ENCODE results near the gene TMEM72. TPM values are rescaled to one million over a fixed set of nuclear protein-coding genes. Genes with fewer than 3 reads are reported as not detected.

Gene TMEM72
- polyA plus RNA-seq, 1 donor from 2014 or later, result 1.4 TPM

DNA sequence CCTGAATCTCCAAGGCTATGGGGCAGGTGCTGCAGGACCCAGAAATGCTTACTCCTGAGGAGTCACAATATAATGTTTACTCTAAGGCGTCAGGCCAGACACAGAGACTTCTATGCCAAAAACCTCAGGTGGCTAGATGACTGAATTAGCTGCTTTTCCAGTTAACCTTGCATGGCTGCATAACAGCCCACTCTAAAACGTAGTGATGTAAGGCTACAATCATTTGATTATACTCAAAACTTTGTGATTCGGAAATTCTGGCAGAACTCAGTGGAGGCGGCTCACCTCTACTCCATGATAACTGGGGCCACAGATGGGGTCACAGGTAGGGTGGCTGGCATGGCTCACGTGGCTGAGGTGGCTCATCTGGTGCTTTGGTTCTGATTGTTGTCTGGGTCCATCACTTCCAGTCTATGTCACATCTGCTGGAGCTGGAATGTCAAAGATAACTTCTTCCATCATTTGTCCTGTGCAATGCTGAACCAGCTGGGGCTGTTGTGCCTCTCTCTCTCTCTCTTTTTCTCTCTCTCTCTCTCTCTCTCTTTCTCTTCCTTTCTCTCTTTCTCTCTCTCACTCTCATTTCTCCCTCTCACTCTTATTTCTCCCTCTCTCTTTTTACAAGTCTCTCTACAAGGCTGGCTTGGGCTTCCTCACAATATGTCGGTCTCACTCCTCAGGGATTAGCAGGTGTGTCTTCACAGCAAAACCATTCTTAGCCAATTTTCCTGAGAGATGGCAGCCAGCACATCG is 11.8 kb downstream of the TMEM72 start:
- Histone ChIP-seq H3K36me3 (ENCODE audit: insufficient read depth, low read length) (no peaks in the 10 kb centered on the region), H3K4me2 (ENCODE audit: low read length) (no peak overlapping the region), H3K4me3 (ENCODE audit: low read length) (no peak overlapping the region), H4K20me1 (ENCODE audit: insufficient read depth) (no peaks in the 10 kb centered on the region), H3K9ac (ENCODE audit: low read length) (no peak overlapping the region), H3K79me2 (replicated peaks; ENCODE audit: insufficient read depth, low read length) (no peaks in the 10 kb centered on the region), H3F3A (ENCODE audit: insufficient read depth, low read length, poor library complexity, severe bottlenecking) (no peaks in the 10 kb centered on the region), H3K9me3 (ENCODE audit: low read length) (no peaks in the 10 kb centered on the region), H3K9me2 (ENCODE audit: insufficient read depth, low read length) (no peaks in the 10 kb centered on the region), H3K27ac (ENCODE audit: low read length) (no peak overlapping the region), H3K27me3 (ENCODE audit: insufficient read depth, low read depth, low read length) (no peaks in the 10 kb centered on the region), H2AFZ (ENCODE audit: low read depth, low read length) (no peak overlapping the region)
- no peak for TF ChIP-seq REST (IDR thresholded peaks at IDR 0.05; ENCODE audit: borderline replicate concordance)

DNA sequence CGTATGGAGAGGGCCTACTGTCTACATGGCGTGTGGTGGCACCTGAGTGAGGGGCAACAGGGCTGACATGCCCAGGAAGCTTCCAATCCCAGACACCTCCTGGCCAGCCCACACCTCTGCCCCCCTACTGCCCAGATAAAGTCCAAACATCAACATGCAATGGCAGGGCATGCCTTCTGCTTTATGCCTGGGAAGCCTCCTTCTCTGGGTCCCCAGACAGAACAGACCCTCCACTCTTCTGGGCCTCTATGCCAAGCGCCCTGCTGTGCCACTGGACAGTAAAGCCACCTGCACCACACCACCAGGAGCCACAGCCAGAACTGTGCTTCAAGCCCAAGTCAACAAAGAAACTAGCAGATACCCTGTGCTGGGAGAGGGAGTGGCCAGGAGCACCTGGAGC is 12.5 kb downstream of the TMEM72 start:
- Histone ChIP-seq H3K9ac (ENCODE audit: low read length) (no peak overlapping the region), H4K20me1 (ENCODE audit: insufficient read depth) (no peaks in the 10 kb centered on the region), H3K27me3 (ENCODE audit: insufficient read depth, low read depth, low read length) (no peaks in the 10 kb centered on the region), H3K36me3 (ENCODE audit: insufficient read depth, low read length) (no peaks in the 10 kb centered on the region), H3K79me2 (replicated peaks; ENCODE audit: insufficient read depth, low read length) (no peaks in the 10 kb centered on the region), H3K4me3 (ENCODE audit: low read length) (no peak overlapping the region), H3K9me3 (ENCODE audit: low read length) (no peaks in the 10 kb centered on the region), H3K9me2 (ENCODE audit: insufficient read depth, low read length) (no peaks in the 10 kb centered on the region), H2AFZ (ENCODE audit: low read depth, low read length) (no peak overlapping the region), H3F3A (ENCODE audit: insufficient read depth, low read length, poor library complexity, severe bottlenecking) (no peaks in the 10 kb centered on the region), H3K4me2 (ENCODE audit: low read length) (no peak overlapping the region), H3K27ac (ENCODE audit: low read length) (no peak overlapping the region)
- TF ChIP-seq EP300 (conservative IDR thresholded peaks at IDR 0.05; ENCODE audit: poor library complexity, severe bottlenecking) (no peak), CTCF (IDR thresholded peaks at IDR 0.05; ENCODE audit: poor library complexity, severe bottlenecking) (no peak), EZH2 (IDR thresholded peaks at IDR 0.05; ENCODE audit: borderline replicate concordance, insufficient read depth, low read length, poor library complexity, severe bottlenecking) (no peak), TAF1 (IDR thresholded peaks at IDR 0.05; ENCODE audit: low read depth) (no peak), POLR2AphosphoS5 (IDR thresholded peaks at IDR 0.05) (no peak), RAD21 (conservative IDR thresholded peaks at IDR 0.05) (no peak), REST (IDR thresholded peaks at IDR 0.05; ENCODE audit: borderline replicate concordance) (no peak), MXI1 (conservative IDR thresholded peaks at IDR 0.05; ENCODE audit: poor library complexity, severe bottlenecking) (no peak), SMC3 (conservative IDR thresholded peaks at IDR 0.05; ENCODE audit: poor library complexity) (no peak)

All from neural cell (in vitro differentiated cells).